Muscle layer of duodenum (tissue), 2 donors: ENCODE measurements around the gene DBNDD1.
"Not testable (repeated sequence)": the region's sequence is repeated elsewhere in the genome, so short reads cannot be mapped to it uniquely, and the experiment has no call there.

Experiments
- H3K27ac ChIP-seq: one replicate; pipeline ENCODE4 v1.7.0; 2013; ENCODE audit warnings: mild to moderate bottlenecking, low read length
- H3K27me3 ChIP-seq: one replicate; pipeline ENCODE4 v1.7.0; 2013; ENCODE audit warnings: low read depth, mild to moderate bottlenecking, control low read depth, low read length
- H3K36me3 ChIP-seq, 2 donors: one replicate each; pipeline ENCODE4 v1.7.0; 2013; ENCODE audit warnings: low read length in 2 of 2, control low read depth in 1 of 2, mild to moderate bottlenecking in 1 of 2; ENCODE audit not compliant: insufficient read depth in 2 of 2, control insufficient read depth in 1 of 2
- H3K4me1 ChIP-seq, 2 donors: one replicate each; pipeline ENCODE4 v1.7.0; 2013; ENCODE audit warnings: low read length in 2 of 2, mild to moderate bottlenecking in 2 of 2, control low read depth in 1 of 2, moderate library complexity in 1 of 2; ENCODE audit not compliant: insufficient read depth in 2 of 2, control insufficient read depth in 1 of 2
- H3K4me3 ChIP-seq, 2 donors: one replicate each; pipeline ENCODE4 v1.7.0; 2013; ENCODE audit warnings: low read length in 2 of 2, low read depth in 1 of 2, mild to moderate bottlenecking in 1 of 2
- H3K9me3 ChIP-seq, 2 donors: one replicate each; pipeline ENCODE4 v1.7.0; 2013; ENCODE audit warnings: low read length in 2 of 2, control low read depth in 1 of 2, mild to moderate bottlenecking in 1 of 2; ENCODE audit not compliant: control insufficient read depth in 1 of 2
- donor health status: healthy.

DBNDD1 gene

DNA sequence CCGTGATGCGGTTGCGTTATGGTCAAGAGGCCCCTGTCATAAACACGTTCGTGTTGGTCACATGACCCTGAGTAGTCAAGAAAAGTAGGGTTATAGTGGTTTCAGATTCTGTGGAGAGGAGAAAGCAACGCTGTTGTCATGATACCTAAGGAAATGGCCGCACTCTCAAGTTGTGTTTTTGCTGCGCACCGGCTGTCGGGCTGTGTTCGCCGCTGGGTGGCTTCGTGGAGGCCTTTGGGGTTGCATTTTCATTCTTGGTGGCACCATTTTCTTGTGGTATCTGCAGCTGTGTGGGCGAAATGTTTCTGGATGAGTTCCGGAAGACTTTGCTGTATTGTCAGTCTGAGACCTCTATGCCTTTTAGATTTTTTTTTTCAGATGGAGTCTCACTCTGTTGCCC is 35.7 kb downstream of the DBNDD1 start:
- H3K4me3 ChIP-seq, result no peak overlapping the region
- H3K27me3 ChIP-seq, result no peaks in the 10 kb centered on the region
- no peaks in the 10 kb centered on the region for H3K4me1 ChIP-seq
- peaks cover 49 to 77% of the 10 kb centered on the region in 2 donors for H3K36me3 ChIP-seq
- H3K27ac ChIP-seq, result no peak overlapping the region
- no peaks in the 10 kb centered on the region for H3K9me3 ChIP-seq

- Histone ChIP-seq H3K9me3 (no peaks in the 10 kb centered on the region), H3K27ac (no peak overlapping the region), H3K4me1 (no peaks in the 10 kb centered on the region), H3K27me3 (no peaks in the 10 kb centered on the region), H3K36me3 (peaks cover 56 to 85% of the 10 kb centered on the region in 2 donors), H3K4me3 (no peak overlapping the region)
Observed at GRCh38 chr16:89982318-89982717, 36.9 kb downstream of the DBNDD1 start.

GRCh38 chr16:89981414-89981813 is 37.8 kb downstream of the DBNDD1 start:
- Histone ChIP-seq H3K9me3 (no peaks in the 10 kb centered on the region), H3K27me3 (no peaks in the 10 kb centered on the region), H3K4me3 (no peak overlapping the region), H3K4me1 (no peaks in the 10 kb centered on the region), H3K27ac (no peak overlapping the region), H3K36me3 (peaks cover 52 to 77% of the 10 kb centered on the region in 2 donors)

- H3K4me1 ChIP-seq, result peaks cover 0 to 28% of the 10 kb centered on the region in 2 donors
- H3K27me3 ChIP-seq, result no peaks in the 10 kb centered on the region
- no peak overlapping the region for H3K4me3 ChIP-seq
- H3K36me3 ChIP-seq, result peaks cover 12 to 25% of the 10 kb centered on the region in 2 donors
- no peaks in the 10 kb centered on the region for H3K9me3 ChIP-seq
- no peak overlapping the region for H3K27ac ChIP-seq
Observed at GRCh38 chr16:89974870-89975269, 44.4 kb downstream of the DBNDD1 start.

GRCh38 chr16:89973654-89974335 is 45.5 kb downstream of the DBNDD1 start:
- H3K27ac ChIP-seq, result peak overlapping the region; percentile 69

DNA sequence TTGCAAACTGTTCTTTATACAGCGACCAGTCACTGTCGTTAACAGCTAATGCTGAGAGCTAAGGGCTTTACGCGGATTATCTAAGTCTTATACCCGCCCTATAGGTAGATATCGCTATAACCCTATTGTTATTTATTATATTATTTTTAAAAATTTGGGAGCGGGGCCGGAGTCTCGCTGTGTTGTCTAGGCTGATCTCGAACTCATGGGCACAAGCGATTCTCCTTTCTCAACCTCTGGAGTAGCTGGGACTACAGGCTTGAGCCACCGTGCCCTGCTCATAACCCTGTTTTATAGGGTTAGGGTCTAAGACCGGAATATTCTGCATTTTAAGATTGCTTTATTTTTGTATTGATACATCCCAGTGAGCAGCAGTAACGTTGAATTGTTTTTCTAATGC is 46.0 kb downstream of the DBNDD1 start:
- Histone ChIP-seq H3K36me3 (peaks cover 7 to 12% of the 10 kb centered on the region in 2 donors), H3K9me3 (no peaks in the 10 kb centered on the region), H3K4me3 (peak overlapping the region; percentile 88 to 94), H3K4me1 (peaks cover 0 to 28% of the 10 kb centered on the region in 2 donors), H3K27me3 (no peaks in the 10 kb centered on the region), H3K27ac (peak overlapping the region; percentile 69)

More at GRCh38 chr16:89973654-89974335, 45.5 kb downstream of the DBNDD1 start:
- Histone ChIP-seq H3K36me3 (peaks cover 8 to 15% of the 10 kb centered on the region in 2 donors), H3K4me1 (peaks cover 0 to 28% of the 10 kb centered on the region in 2 donors), H3K9me3 (no peaks in the 10 kb centered on the region), H3K4me3 (peak overlapping the region; percentile 88 to 94), H3K27me3 (no peaks in the 10 kb centered on the region)

DNA sequence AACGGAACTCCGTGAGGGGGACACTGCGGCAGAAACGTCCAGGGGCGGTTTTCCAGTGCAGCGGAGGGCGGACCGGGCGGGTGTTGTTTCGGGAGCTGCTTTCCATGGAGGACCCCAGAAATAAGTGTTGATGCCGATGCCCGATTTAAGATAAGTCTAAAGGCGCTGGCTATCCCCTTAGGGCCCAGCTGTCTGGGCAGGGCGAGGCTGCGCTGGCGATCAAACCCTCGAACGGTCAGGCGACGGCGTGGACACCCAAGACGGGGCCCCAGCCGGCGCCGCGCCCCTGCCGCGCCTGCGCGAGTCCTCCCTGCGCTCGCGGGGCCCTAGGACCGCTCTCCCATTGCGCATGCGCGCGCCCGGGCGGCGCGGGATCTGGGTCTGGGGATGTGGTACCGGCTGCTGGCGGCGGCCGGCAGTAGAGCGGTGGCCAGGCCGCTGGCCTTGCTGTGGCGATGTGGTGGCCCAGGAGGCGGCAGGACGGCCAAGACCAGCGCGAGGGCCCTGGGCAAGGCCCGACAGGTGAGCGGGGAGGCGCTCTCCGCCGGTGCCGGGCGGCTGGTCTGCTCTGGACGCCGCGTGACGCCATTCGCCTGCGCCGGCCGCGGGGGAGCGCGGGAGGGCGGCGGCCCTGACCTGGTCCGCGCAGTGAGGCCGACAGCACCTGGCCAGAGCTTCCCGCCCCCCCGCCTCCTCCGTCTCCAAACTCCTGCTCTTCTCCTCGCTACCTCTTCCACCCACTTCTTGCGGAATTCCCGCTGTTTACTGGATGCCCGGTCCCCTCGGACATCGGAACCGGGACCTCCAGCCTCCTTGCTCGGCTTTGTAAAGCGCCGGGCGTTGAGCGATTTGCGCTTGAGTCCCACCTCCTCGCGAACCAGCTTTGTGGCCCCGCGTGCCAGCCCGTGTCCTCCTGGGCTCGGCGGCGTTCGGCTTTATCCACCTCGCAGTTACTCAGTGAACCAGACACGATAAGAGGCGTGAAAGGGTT is 46.7 kb downstream of the DBNDD1 start:
- Histone ChIP-seq H3K9me3 (no peaks in the 10 kb centered on the region), H3K27me3 (no peaks in the 10 kb centered on the region), H3K36me3 (peaks cover under 1 to 5% of the 10 kb centered on the region in 2 donors)

GRCh38 chr16:89971495-89972243 is 47.6 kb downstream of the DBNDD1 start:
- Histone ChIP-seq H3K27ac (peak overlapping the region; percentile 69), H3K27me3 (no peaks in the 10 kb centered on the region), H3K4me1 (peaks cover 0 to 28% of the 10 kb centered on the region in 2 donors), H3K4me3 (peak overlapping the region; percentile 88 to 94), H3K9me3 (no peaks in the 10 kb centered on the region), H3K36me3 (peaks cover 0 to 7% of the 10 kb centered on the region in 2 donors)

More for the DNA sequence above, 46.7 kb downstream of the DBNDD1 start:
- H3K4me1 ChIP-seq, result peaks cover 0 to 28% of the 10 kb centered on the region in 2 donors
- H3K4me3 ChIP-seq, result peak overlapping the region; percentile 88 to 94
- H3K27ac ChIP-seq, result peak overlapping the region; percentile 69

GRCh38 chr16:89969741-89970410 is 49.4 kb downstream of the DBNDD1 start:
- H3K9me3 ChIP-seq, result no peaks in the 10 kb centered on the region
- no peak overlapping the region for H3K4me3 ChIP-seq
- H3K4me1 ChIP-seq, result peaks cover 0 to 28% of the 10 kb centered on the region in 2 donors
- no peaks in the 10 kb centered on the region for H3K27me3 ChIP-seq
- H3K27ac ChIP-seq, result no peak overlapping the region
- peaks cover 0 to 19% of the 10 kb centered on the region in 2 donors for H3K36me3 ChIP-seq

DNA sequence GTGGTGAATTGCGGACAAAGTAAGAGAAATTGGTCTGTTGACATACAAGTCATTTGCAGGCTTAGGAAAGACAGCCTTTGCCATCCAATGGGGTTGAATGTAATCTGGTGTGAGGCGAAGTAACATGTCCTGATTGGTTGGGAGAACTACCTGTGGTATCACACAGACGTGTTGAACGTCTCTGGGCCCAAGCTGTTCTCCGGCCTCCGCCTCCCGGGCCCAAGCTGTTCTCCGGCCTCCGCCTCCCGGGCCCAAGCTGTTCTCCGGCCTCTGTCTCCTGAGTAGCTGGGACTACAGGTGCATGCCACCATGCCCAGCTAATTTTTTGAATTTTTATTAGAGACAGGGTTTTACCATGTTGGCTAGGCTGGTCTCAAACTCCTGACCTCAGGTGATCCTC is 51.2 kb downstream of the DBNDD1 start:
- not testable (repeated sequence) for H3K27me3 ChIP-seq, H3K9me3 ChIP-seq, H3K27ac ChIP-seq, H3K4me3 ChIP-seq
- Histone ChIP-seq H3K4me1 (peaks cover 0 to 20% of the 10 kb centered on the region in 2 donors), H3K36me3 (peaks cover 0 to 27% of the 10 kb centered on the region in 2 donors)
